OCI-M2 (cell line): ENCODE measurements around the gene FBXL2.
"Not testable (repeated sequence)": the region's sequence is repeated elsewhere in the genome, so short reads cannot be mapped to it uniquely, and the experiment has no call there.

ENCODE experiments used
- DNase-seq: peaks from one replicate; lab custom pipeline; 2025; ENCODE audit not compliant: unreplicated experiment; lab: John Stamatoyannopoulos, UW

Gene FBXL2

DNA sequence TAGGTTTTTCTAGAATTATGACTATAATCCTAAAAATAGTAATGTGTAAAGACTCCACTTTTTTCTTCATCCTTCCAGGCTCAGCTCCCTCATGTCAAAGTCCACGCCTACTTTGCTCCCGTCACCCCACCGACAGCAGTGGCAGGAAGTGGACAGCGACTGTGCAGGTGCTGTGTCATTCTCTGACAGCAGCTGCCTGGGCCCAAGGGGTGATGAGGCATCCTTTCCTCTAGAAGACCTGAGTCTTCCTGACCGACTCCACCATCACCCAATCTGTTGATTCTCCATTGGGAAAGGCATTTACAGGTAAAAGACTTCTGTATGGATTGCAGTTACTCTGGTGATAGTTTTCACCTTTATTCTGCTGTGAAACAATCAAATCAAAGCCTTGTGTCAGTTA lies 108.2 kb downstream of the FBXL2 start:
- no peak for DNase-seq

DNA sequence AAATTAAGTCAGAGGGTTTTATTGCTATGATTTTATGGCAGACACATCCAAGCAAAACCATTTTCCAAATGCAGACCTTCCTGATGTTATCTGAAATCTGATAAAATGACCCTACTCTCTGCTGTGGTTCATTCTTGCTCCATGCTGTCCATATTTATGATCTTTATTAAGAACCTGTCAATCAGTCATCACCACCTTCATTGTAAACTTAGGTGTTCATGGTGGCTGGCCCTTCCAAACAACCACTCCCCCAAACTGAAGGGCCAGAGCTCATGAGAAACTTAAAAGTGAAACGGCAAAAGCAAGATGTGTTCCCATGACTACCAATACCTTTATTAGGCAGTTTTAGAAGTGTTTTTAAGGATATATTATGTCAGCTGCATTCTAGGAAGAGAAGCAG lies 109.4 kb downstream of the FBXL2 start:
- DNase-seq: no peak

DNA sequence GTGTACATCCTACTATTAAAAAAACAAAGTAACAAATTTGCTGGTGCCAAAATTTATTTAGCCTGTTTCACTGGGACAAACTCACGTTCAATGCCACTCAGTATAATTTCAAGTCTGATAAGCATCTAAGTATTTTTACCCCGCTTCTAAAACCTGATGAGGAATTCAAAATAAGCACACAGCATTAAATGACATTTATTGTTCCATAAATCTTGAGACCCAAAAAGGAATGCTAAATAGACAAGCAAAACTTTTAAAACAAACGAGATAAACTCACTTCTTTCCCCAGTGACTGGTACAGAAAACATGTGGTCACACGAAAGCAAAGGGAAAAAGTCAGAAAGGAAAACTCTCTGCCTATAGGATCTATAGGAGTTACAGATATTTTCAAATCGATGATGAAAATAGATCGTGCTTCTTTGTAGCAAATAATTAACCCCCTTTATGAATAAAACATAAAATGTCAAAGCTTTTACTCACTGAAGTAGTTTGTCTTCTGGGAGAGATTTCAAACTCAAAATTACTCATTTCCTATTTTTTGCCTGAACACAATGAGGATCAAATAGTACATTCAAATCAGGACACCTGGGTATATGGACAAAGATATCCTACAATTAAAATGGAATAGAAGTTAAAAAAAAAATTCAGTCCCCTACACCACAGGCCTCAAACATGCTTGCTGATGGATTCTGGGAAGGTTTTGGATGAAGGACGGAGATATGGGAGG lies 111.3 kb downstream of the FBXL2 start:
- no peak for DNase-seq

DNA sequence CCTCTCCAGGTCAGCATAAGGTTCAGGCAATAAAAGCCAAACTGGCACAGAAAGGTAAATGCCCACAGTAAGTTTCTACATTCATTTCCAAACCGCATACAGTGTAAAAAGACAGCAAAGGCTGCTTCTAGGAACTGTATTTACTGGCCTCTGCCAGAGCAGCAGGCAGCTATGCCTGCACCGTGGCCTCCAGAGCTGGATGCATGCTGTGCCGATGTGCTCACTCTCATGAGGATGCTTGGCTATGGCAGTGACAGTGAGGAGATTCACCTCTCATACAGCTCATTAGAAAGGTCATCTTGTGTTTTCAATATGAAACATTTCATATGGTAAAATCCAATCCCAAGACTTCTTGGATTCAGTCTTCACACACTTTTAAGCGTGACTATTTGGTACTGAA lies 112.7 kb downstream of the FBXL2 start:
- DNase-seq: no peak

DNA sequence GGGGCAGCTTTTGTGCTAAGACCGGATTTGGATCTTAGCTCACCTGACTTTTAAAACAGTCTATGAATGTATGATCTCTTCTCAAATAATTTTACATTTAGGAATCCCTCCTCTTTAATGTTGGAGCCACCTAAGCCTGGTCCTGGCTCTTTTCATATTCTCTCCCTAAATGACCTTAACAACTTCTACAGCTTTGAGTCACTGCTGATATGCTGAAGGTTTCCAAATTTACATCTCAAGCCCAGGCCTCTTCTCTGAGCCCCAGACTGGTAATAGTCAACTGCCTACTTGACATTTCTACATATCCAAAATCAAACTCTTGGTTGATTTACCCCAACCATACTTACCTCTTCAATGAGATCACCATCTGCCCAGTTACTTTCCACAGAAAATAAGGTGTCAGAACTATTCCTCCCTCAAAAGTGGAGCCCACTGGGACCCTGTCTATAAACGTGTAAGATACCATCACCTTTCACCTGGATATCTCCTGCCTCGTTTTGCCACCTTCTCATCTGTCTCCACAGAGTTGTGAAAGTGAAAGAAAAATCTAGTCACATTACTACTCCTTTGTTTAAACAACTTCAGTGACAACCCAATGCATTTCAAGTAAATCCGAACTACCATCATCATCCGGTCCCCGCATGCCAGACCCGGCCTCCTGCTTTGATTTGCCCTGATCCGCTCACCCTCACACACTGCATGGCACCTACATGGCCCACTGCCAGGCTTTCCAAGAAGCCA lies 114.2 kb downstream of the FBXL2 start:
- DNase-seq: no peak

DNA sequence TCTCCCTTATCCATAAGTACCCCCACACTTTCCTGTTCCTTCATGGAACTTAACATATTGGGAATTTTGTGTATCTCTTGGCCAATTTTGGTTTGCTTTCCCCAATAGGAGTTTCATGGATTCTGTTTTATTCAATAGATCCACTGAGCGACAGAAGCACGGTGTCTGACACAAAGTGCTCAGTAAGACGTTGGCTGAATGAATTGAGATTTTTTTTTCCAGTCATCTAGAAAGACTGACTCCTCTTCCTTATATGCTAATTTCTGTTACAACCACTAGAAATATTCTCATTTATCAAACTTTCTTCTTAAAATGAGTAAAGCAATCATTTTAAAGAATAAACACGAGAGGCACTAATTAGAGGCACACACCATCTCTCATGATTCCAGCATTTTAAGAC lies 114.9 kb downstream of the FBXL2 start:
- no peak for DNase-seq

DNA sequence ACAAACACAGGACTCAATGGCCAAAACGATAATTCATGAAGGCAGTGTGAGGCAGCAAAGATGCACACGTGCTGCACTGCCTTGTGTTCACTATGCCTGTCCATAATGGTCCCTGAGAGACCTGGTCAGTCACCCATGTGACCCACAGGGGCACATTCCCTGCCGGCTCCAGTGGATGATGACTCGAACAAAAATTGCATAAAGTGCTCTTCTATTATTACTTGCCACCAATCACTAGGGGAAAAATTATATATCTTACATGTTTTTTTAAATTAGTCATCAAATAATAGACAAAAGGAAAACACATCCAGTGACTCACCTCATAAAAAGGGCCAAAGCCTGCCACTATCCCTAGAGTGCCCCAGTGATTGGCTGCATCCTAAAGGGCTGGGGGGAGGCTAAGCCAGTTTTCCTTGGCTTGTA lies 115.5 kb downstream of the FBXL2 start:
- no peak for DNase-seq

DNA sequence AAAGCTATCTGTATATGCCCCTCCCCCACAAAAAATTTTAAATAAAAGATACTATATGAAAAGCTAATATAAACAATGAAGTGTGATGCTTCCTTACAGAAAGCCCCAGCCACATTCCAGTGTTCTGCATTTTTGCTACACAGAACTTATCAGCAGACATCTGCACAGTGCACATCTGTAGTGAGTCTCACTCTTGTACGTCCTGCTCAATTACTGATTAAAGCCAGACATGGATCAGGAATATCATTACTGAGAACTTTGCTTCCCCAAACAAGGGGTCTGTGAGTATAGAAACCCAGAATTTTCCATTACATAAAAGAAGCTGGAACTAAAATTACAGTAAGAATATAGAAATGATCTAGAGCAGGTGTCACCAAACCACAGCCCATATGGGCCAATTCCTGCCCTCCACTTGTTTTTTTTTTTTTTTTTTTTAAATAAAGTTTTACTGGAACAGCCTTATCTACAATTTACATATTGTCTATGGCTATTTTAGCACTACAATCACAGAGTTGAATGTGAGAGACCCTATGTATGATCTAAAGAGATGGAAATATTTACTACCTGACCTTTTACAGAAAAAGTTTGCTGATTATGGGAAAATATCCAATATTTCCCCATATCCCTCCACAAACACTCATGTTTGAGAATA lies 117.3 kb downstream of the FBXL2 start:
- DNase-seq: no peak

DNA sequence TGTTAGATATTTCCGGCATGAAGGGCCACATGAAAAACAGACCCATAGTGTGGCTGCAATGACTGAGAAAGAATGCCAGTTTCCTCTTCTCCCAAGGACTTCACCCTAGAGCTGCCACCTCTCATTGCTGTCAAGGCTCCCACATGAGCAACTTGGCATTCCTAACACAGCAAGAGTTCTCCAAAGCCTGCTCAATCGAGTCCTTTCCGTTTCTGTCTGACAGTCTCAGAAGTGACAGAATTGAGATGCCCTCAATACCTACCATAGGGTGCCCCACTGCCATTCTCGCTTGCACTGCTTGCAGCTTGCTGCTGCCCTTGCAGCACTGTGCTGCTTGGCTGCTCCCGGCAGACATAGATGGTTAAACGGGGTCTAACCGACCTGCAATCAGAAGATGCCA lies 118.7 kb downstream of the FBXL2 start:
- no peak for DNase-seq

DNA sequence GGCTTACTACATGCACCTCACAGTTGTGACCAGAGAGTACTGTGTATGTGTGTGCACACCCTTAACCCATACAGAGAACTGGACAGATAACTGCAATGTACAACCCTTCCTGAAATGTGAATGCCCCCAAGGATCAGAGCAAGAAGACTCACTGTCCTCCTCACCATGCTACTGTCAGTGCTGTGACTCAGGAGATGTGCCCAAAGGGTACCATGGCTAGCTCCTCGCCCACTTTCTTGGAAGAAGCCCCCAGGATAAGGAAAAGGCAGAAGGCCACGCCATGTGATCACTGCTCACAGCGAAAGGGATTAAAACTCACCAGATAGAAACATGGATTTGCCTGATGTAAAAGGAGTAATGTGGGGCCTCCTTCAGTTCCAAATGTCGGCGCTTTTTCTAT lies 121.2 kb downstream of the FBXL2 start:
- DNase-seq: no peak

DNA sequence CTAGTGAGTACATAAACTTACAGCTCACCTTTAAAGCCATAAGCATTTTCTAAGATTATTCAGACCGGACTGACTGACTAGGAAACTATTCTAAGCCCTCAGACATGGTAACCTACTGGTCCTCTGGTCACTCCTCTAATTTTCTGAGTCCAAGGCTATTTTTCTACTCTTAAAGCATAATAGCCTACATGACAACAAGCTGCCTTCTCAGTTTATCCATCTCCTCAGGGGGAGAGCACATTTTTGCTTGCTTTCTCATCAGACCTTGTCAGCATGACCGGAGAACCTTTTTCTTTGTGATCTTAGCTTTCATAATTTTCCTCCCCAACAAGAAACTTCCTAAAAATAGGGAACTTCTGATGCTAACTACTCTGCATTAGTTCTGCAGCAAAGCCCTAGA lies 124.5 kb downstream of the FBXL2 start:
- DNase-seq: no peak

DNA sequence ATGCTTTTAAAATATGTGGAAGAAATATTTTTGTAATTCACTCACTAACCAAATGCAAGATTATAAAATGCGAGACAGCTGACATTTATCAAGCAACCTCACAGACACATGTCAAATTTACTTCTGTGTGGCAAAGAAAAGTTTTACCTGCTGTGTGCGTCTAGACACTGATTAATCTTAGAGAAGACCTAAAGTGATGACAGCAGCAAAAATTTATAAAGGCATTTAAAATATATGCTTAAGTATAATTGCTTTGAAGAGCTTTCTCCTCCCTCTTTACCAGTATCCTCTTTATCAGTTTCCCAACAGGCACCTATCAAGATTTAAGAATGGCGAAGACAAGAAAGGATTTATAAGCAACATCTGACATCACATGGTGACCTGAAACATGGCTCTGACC lies 125.7 kb downstream of the FBXL2 start:
- no peak for DNase-seq

DNA sequence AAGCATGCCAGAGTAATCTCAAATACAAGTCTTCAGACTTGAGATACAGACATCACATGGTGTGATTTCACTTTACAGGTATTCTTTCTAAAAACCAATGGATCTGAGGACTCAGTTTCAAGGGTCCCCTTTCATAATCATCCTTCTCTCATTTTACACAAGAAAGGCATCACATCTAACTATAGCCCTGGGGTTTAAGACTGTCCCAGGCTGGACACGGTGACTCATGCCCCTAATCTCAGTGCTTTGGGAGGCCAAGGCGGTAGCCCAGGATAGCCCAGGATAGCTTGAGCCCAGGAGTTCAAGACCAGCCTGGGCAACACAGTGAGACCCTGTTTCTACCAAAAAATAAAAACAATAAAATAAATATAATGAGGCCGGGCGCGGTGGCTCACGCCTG lies 126.5 kb downstream of the FBXL2 start:
- no peak for DNase-seq

DNA sequence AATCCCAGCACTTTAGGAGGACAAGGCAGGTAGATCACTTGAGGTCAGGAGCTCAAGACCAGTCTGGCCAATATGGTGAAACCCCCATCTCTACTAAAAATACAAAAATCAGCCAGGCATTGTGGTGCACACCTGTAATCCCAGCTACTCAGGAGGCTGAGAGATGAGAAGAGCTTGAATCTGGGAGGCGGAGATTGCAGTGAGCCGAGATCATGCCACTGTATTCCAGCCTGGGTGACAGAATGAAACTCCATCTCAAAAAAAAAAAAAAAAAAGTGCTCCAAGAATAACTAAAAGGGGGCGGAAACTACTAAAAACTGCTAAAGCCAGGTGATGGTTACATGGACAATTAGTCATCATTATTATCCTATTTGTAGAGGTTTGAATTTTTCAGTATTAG lies 133.6 kb downstream of the FBXL2 start:
- not testable (repeated sequence) for DNase-seq

DNA sequence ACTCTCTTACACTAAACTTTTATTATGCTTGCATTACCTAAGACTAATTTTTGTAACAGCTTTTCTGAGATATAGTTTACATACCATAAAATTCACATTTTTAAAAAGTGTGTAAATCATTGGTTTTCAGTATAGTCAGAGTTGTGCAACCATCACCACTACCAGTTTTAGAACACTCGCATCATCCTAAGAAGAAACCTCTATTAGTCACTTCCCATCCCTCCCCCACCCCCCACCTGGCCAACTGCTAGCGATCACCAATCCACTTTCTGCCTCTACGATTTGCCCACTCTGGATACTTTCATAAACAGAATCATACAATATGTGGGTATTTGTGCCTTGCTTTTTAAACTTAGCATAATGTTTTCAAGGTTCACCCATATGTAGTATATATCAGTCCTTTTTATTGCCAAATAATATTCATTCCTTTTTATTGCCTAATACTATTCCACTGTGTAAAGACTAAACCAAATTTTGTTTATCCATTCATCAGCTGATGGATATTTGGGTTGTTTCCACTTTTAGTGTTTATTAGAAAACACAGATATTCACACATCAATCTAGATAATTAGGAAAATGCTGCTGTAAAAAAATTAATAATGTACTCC lies 139.9 kb downstream of the FBXL2 start:
- DNase-seq: no peak

DNA sequence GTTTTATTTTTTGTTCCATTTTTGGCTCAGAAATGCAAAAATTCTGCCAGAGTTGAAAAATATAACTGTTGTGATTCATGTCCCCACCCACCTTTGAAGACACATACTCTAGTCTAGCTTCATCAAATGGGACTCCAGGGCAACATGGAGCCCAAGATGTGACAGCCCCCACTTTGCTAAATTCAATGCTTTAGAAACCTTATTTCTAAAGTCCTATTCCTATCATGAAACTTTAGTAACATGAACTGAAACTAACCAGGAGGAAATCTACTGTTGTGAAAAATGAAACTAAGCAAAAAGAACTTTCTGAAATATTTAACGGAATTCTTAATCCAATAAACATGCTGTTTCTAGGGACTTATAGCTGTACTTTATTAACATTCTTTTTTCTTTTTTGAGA lies 142.7 kb downstream of the FBXL2 start:
- no peak for DNase-seq

DNA sequence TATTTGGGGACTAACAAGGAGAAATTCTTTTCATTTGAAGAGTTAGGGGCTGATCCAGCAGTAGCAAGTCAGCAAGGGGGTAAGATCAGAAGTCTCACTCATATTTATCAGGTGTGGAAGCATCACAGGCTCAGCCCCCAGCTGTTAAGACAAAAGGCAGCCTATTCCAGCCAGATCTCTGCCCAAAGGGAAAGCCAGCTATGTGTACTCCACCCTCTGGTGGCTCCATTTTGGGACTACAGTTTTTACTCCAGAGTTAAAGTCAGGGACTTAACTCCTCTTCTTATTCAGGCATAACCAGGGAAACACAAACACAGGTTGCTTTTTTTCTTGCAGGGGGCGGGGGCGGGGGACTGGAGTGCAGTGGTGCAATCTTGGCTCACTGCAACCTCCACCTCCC lies 143.7 kb downstream of the FBXL2 start:
- no peak for DNase-seq

DNA sequence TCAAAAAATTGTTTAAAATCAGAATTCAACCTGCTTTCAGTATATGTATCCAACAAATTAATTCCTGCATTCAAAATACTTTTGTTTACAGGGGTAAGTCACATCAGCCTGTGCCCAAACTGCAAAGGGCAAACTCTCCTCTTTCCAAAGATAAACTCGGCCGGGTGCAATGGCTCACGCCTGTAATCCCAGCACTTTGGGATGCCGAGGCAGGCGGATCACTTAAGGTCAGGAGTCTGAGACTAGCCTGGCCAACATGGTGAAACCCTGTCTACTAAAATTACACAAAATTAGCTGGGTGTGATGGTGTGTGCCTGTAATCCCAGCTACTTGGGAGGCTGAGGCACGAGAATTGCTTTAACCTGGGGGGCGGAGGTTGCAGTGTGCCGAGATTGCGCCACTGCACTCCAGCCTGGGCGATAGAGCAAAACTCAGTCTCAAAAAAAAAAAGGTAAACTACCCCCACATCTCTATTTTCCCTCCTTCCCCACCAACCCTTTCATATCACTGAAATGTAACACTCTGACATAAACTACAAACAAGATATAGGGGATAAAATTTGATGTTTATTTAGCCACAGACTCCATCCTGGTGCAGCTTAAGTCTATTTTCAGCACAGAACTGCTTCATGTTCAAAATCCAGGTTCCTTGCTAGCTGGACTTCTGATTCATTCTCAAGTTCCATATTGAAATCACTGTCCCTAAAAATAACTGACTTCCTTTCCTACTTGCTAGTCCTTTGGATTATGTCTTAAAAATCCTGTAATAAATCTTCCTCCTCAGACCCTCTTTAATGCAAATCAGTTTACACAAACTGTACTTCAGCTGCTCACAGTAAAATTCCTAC lies 147.6 kb downstream of the FBXL2 start:
- no peak for DNase-seq

DNA sequence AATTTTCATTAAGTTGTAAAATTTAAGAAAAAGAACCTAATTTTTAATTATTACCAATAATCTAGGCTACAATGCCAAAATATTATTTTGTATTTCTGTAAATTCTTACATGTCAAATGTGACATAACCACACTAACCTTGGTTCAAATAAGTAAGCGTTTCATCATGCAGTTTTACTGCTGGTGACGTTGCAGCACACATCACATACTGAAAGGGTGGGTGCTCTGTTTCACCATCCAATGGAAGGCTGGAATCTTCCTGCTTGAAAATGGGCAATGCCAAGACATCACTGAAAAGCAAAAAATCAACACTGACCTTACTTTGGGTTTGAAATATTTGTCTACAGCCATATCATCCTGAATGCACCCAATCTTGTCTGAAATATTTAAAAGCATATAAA lies 148.2 kb downstream of the FBXL2 start:
- DNase-seq: no peak

DNA sequence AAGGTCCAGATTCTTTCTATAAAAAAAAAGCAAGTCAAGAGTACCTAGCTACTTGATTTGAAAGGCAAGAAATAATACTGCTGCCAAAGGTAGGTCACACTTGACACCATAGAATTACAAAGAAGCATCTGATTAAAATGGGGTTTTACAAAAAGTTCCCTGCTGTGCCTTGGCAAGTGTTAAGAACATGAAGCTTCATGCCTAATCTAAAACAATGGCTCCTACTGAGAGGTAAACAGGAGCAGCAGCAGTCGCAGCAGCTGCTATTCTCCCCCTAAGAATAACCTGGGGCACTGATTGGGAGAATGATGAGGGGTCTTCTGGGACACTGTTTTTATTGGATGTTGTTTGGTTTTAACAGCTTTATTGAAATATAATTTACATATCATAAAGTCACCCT lies 148.8 kb downstream of the FBXL2 start:
- DNase-seq: no peak
